Liver (tissue), 9 donors: ENCODE data around the gene TSSK2. TPM values are rescaled to one million over a fixed set of nuclear protein-coding genes. Genes with fewer than 3 reads are reported as not detected.

Experiments
- DNase-seq: peaks from one replicate; pipeline ENCODE4 v3.0.0-alpha.2; 2017; ENCODE audit warnings: low spot score
- H3K27ac ChIP-seq, 2 donors: one replicate each; pipeline ENCODE4 v1.7.0; 2013; ENCODE audit warnings: inconsistent platforms in 2 of 2, low read length in 2 of 2, control low read depth in 1 of 2, low read depth in 1 of 2, mild to moderate bottlenecking in 1 of 2
- H3K27me3 ChIP-seq, 4 donors: one replicate each; pipeline versions ENCODE4 v1.6.1 to v1.7.0; 2013; ENCODE audit warnings: low read length in 3 of 4, inconsistent platforms in 1 of 4, mild to moderate bottlenecking in 1 of 4, moderate library complexity in 1 of 4; ENCODE audit not compliant: control insufficient read depth in 4 of 4, insufficient read depth in 4 of 4
- H3K36me3 ChIP-seq, 4 donors: one replicate each; pipeline versions ENCODE4 v1.6.1 to v1.7.0; 2013; ENCODE audit warnings: low read length in 3 of 4, mild to moderate bottlenecking in 3 of 4, low read depth in 1 of 4, moderate library complexity in 1 of 4; ENCODE audit not compliant: control insufficient read depth in 4 of 4, insufficient read depth in 3 of 4
- H3K4me1 ChIP-seq, 4 donors: one replicate each; pipeline versions ENCODE4 v1.6.1 to v1.7.0; 2013; ENCODE audit warnings: low read length in 3 of 4, mild to moderate bottlenecking in 3 of 4, moderate library complexity in 1 of 4; ENCODE audit not compliant: control insufficient read depth in 4 of 4, insufficient read depth in 4 of 4
- H3K4me3 ChIP-seq, 3 donors: one replicate each; pipeline versions ENCODE4 v1.6.1 to v1.7.0; 2013; ENCODE audit warnings: low read length in 3 of 3, control low read depth in 1 of 3, low read depth in 1 of 3, mild to moderate bottlenecking in 1 of 3
- H3K9ac ChIP-seq, 2 donors: one replicate each; pipeline ENCODE4 v1.7.0; 2013; ENCODE audit warnings: low read length in 2 of 2, mild to moderate bottlenecking in 2 of 2, moderate library complexity in 2 of 2, control low read depth in 1 of 2, low read depth in 1 of 2
- H3K9me3 ChIP-seq, 4 donors: one replicate each; pipeline versions ENCODE4 v1.6.1 to v1.7.0; 2013; ENCODE audit warnings: low read length in 3 of 4; ENCODE audit not compliant: control insufficient read depth in 4 of 4
- ATF3 ChIP-seq: IDR thresholded peaks from 2 replicates; pipeline ENCODE4 v1.6.1; 2016; ENCODE audit warnings: antibody characterized with exemption
- CTCF ChIP-seq: fragments of 150-350 bp; IDR thresholded peaks from 2 replicates; pipeline ENCODE4 v1.5.1; 2017; ENCODE audit warnings: improper control_type of control experiment, low read depth, low read length; ENCODE audit not compliant: missing input control
- EGR1 ChIP-seq, 2 donors: IDR thresholded peaks; 2 replicates each; pipeline ENCODE4 v1.6.1; 2016 to 2018; ENCODE audit warnings: antibody characterized with exemption in 2 of 2, low read depth in 2 of 2
- FOXA1 ChIP-seq: IDR thresholded peaks from 2 replicates; pipeline ENCODE4 v1.6.1; 2016; ENCODE audit warnings: antibody characterized with exemption
- FOXA2 ChIP-seq: IDR thresholded peaks from 2 replicates; pipeline ENCODE4 v1.6.1; 2016; ENCODE audit warnings: antibody characterized with exemption
- GABPA ChIP-seq, 2 donors: IDR thresholded peaks in 1 of 2; conservative IDR thresholded peaks in 1 of 2; 2 replicates each; pipeline ENCODE4 v1.6.1; 2016; ENCODE audit warnings: antibody characterized with exemption in 2 of 2, mild to moderate bottlenecking in 1 of 2, moderate library complexity in 1 of 2
- HNF4A ChIP-seq, 2 donors: conservative IDR thresholded peaks; 2 replicates each; pipeline ENCODE4 v1.6.1; 2016; ENCODE audit warnings: antibody characterized with exemption in 2 of 2, mild to moderate bottlenecking in 2 of 2
- HNF4G ChIP-seq: IDR thresholded peaks from 2 replicates; pipeline ENCODE4 v1.6.1; 2016; ENCODE audit warnings: antibody characterized with exemption
- JUND ChIP-seq, 2 donors: IDR thresholded peaks; 2 replicates each; pipeline ENCODE4 v1.6.1; 2016; ENCODE audit warnings: antibody characterized with exemption in 2 of 2
- MAX ChIP-seq: IDR thresholded peaks from 2 replicates; pipeline ENCODE4 v1.6.1; 2016; ENCODE audit warnings: antibody characterized with exemption
- NR2F2 ChIP-seq: IDR thresholded peaks from 2 replicates; pipeline ENCODE4 v1.6.1; 2016; ENCODE audit warnings: antibody characterized with exemption
- RAD21 ChIP-seq, 2 donors: IDR thresholded peaks; 2 replicates each; pipeline ENCODE4 v1.6.1; 2016; ENCODE audit warnings: antibody characterized with exemption in 2 of 2, mild to moderate bottlenecking in 2 of 2
- REST ChIP-seq: IDR thresholded peaks from 2 replicates; pipeline ENCODE4 v1.6.1; 2016; ENCODE audit warnings: antibody characterized with exemption, mild to moderate bottlenecking
- RXRA ChIP-seq, 2 donors: IDR thresholded peaks; 2 replicates each; pipeline ENCODE4 v1.6.1; 2017 to 2018; ENCODE audit warnings: antibody characterized with exemption in 2 of 2, mild to moderate bottlenecking in 1 of 2
- SP1 ChIP-seq: IDR thresholded peaks from 2 replicates; pipeline ENCODE4 v1.6.1; 2018; ENCODE audit warnings: antibody characterized with exemption, mild to moderate bottlenecking
- TAF1 ChIP-seq: conservative IDR thresholded peaks from 2 replicates; pipeline ENCODE4 v1.6.1; 2016; ENCODE audit warnings: antibody characterized with exemption, mild to moderate bottlenecking
- YY1 ChIP-seq: IDR thresholded peaks from 2 replicates; pipeline ENCODE4 v1.6.1; 2016; ENCODE audit warnings: antibody characterized with exemption, mild to moderate bottlenecking
- ZBTB33 ChIP-seq: IDR thresholded peaks from 2 replicates; pipeline ENCODE4 v1.6.1; 2016; ENCODE audit warnings: antibody characterized with exemption
- WGBS: extraction: QIAGEN DNeasy Blood & Tissue Kit; methylation state at CpG from one replicate; pipeline ENCODE4 v1.1.7; 2013; 5-methylcytosine and 5-hydroxymethylcytosine counted together
- polyA plus RNA-seq, 2 donors: library from polyadenylated mRNA; stranded (reverse) in 1 of 2; unstranded in 1 of 2; fragments of 200-250 nt in 1 of 2; fragments of >200 nt in 1 of 2; fragmentation: Nextera tagmentation in 1 of 2; extraction: Ambion mirVana in 1 of 2; gene quantifications; one replicate each; pipeline versions ENCODE4 v1.2.1 to v1.2.3, GENCODE V29; 2013 to 2015
- total RNA-seq, 2 donors: library from RNA; depleted of rRNA; stranded (reverse); fragments of >200 nt; gene quantifications; one replicate each; pipeline ENCODE4 v1.2.3, GENCODE V29; 2014
- donor health status: healthy.
- donor health status: healthy.
- donor health status: healthy.
- donor health status: healthy.
- donor health status: healthy.

Gene TSSK2
- total and polyA plus RNA-seq, 4 donors = 0.08 TPM; not detected in 3

GRCh38 chr22:19097518-19097917 lies 33.6 kb upstream of the TSSK2 start:
- Histone ChIP-seq H3K27ac (peak overlapping the region in 1 of 2 donors; percentile 12), H3K27me3 (no peaks in the 10 kb centered on the region), H3K4me3 (no peak overlapping the region), H3K4me1 (peaks cover 0 to 4% (median 2%) of the 10 kb centered on the region in 4 donors), H3K9me3 (no peaks in the 10 kb centered on the region), H3K9ac (no peak overlapping the region), H3K36me3 (no peaks in the 10 kb centered on the region)
- WGBS = 79% methylated on average over 3 of the region's 3 CpGs
- no peak for DNase-seq
- no peak for TF ChIP-seq EGR1 (IDR thresholded peaks at IDR 0.05; ENCODE audit: low read depth in 2 of 2)
- no peak for TF ChIP-seq JUND (IDR thresholded peaks at IDR 0.05)
- TF ChIP-seq YY1 = no peak
- TF ChIP-seq REST = no peak
- no peak for TF ChIP-seq HNF4A (conservative IDR thresholded peaks at IDR 0.05)
- no peak for TF ChIP-seq FOXA2
- no peak for TF ChIP-seq ATF3
- no peak for TF ChIP-seq HNF4G
- TF ChIP-seq RAD21 (IDR thresholded peaks at IDR 0.05) = no peak
- TF ChIP-seq NR2F2 = no peak
- TF ChIP-seq FOXA1 = no peak
- no peak for TF ChIP-seq MAX
- TF ChIP-seq GABPA (IDR thresholded peaks at IDR 0.05 in 1 of 2, conservative IDR thresholded peaks at IDR 0.05 in 1 of 2) = no peak
- TF ChIP-seq RXRA (IDR thresholded peaks at IDR 0.05) = no peak
- TF ChIP-seq TAF1 = no peak
- no peak for TF ChIP-seq SP1
- TF ChIP-seq CTCF = no peak
- no peak for TF ChIP-seq ZBTB33
